Measurements from ENCODE around the gene PNPLA7.

GRCh38 chr9:137575364-137575715, 25.1 kb upstream of the PNPLA7 start:
- TF ChIP-seq EP300 (IDR thresholded peaks at IDR 0.05; ENCODE audit: low read depth), result no peak
- TF ChIP-seq CTCF (IDR thresholded peaks at IDR 0.05), result no peak
- TF ChIP-seq POLR2A (IDR thresholded peaks at IDR 0.05), result no peak
- TF ChIP-seq POLR2AphosphoS5 (IDR thresholded peaks at IDR 0.05), result no peak

Measured in transverse colon (tissue), 4 donors.